Measurements from ENCODE around the gene GNB1.
"Not testable (repeated sequence)": the region's sequence is repeated elsewhere in the genome, so short reads cannot be mapped to it uniquely, and the experiment has no call there.

GNB1 gene

DNA sequence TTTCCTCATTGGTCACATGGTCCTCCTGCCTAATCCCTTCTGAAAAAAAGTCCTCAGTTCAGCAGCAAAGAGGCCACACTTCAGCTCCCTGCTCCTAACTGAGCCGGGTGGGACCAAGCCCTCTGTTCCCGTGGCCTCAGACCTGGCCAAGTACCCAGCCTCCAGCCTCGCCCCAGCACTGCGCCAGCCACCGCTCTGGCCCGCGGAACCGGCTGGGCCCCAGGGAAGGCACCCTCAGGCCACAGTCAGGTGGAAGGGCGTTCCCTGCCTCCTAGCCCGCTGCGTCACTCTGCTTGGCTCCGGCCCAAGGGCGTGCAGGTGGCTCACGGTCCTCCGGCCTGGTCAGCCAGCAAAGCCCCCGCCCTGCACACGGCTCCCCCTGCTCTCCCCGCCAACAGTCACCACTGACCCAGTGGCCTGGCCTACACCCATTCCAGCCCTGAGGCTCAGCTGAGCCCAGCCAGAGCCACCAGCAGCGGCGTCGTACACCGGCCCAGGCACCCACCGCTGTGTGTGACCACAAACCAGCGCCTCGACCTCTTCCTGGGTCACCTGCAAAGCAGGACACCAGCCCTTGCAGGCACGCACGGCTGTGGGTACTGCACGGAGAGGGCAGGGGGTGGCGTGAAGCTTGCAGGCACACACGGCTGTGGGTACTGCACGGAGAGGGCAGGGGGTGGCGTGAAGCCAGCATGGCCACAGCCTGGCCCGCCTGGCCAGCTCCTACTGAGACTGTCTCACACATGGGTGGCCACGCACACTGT, 132.0 kb downstream of the GNB1 start:
- DNase-seq = no peak

DNA sequence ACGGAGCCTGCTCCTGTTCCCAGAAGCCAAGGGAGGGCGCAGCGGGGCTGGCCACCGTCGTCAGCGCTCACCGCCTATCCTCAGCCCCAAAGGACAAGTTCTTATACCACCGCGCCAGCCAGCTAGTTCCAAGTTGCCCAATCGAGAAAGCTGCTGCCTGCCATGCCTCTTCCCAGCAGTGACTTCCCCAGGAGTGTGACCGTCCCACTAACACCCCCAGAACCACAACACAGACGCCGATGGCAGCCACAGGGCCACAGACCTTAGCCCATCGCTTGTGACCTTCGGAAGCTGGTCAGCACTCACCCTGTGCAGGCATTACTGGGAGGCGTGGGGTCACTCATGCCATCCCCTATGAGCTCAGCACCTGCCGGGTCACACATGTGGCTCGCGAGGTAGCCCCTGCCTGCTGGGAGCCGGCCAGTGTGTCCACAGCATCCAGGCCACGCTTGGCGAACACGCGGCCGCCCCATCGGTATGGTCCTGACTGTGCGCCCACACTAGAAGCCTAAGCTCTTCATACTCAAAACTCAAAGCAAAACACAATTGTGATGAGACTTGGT, 132.7 kb downstream of the GNB1 start:
- no peak for DNase-seq

DNA sequence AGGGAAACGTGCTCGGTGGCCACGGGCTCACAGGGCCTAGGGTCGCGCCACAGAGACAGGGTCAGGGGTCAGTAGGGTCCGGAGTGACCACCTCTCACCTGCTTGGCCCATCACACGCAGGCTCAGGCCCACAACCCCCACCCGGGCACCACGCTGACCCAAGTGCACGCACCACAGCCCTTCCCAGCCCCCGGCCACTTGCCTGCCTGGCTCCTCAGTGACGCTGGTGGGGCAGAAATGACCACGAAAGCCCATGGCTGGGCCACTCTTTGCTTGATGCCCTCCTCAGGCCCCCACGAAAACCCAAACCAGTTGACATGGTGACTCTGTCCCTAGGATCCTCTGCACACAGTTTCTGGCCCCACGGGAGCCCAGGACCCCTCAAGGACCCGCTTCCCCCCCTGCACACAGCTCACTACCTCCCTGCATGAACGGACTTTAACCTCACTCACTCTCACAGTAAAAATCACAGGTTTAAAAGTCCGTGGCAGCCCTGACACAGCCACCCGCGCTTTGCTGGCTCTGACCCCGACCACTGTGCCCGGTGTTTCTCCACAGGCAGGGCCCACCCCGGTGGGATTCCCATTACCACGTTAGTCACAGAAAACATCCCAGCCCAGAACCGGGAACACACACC, 133.3 kb downstream of the GNB1 start:
- no peak for DNase-seq

DNA sequence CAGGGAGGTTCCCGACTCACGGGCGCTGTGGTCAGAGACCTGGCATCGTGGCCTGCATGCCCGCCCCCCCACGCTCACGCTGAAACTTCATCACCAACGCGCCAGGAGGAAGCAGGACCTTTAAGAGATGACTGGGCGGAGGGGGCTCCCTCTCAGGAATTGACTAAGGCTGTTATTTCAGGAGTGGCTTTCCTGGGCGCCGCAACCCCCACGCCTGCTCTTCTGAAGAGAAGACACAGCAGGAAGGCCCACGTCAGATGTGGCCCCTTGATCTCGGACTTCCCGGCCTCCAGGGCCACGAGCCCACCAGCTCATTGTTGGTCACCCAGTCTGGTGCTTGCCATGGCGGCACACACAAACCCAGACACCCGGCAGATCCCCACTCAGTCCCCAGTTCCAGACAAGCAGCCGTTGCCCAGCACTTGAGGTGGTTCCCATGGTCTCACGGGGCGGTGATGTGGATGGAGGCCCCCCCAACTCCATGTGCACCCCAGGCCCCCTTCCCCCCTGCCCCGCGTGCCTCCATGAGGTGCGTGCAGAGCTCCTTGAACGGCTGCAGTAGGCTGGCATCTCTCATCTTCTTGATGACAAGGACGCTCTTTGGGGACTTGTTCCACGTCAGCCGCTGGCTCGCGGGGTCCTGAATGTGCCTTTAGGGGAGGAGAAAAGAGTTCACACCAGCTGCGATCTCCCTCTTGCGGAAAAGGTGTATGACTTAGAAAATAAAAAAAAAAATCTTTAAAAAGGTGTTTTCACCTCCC, 134.0 kb downstream of the GNB1 start:
- DNase-seq = no peak

DNA sequence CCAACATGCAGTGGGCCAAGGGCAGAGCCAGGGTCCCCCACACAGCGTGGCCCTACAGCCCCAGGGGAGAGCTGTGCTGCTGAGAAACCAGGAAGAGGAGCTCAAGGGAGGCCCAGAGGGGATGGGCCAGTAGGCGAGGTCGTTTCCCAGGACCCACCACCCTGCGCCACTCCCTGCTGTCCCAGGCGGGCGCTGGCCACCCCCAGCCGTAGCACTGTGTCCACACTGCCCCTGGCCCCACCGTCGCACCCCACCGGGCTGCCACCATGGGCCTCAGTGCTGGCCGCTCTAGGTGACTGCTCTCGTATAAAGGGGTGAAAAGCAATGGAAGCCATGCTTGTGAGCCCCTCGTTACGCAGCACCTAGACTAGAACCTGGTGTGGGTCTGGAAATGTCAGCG, 135.0 kb downstream of the GNB1 start:
- DNase-seq = no peak

DNA sequence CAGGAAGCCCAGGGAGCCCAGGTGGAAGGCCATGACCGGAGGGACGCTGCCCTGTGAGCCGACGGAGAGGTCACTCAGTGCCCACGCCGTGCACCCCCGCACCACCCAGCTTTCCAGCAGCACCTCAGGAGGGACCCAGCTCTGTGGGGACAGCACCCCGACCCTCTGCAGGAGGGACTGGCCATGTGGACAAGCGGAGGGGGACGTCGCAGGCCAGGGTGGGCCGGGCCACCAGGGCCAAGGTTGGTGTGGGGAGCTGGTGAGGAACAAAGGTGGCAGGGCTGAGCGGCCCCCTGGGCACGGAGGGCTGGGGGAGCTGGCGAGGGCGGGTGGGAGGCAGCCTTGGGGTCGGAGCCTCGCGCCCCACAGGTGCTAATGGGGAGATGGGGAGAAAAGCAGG, 135.5 kb downstream of the GNB1 start:
- no peak for DNase-seq

DNA sequence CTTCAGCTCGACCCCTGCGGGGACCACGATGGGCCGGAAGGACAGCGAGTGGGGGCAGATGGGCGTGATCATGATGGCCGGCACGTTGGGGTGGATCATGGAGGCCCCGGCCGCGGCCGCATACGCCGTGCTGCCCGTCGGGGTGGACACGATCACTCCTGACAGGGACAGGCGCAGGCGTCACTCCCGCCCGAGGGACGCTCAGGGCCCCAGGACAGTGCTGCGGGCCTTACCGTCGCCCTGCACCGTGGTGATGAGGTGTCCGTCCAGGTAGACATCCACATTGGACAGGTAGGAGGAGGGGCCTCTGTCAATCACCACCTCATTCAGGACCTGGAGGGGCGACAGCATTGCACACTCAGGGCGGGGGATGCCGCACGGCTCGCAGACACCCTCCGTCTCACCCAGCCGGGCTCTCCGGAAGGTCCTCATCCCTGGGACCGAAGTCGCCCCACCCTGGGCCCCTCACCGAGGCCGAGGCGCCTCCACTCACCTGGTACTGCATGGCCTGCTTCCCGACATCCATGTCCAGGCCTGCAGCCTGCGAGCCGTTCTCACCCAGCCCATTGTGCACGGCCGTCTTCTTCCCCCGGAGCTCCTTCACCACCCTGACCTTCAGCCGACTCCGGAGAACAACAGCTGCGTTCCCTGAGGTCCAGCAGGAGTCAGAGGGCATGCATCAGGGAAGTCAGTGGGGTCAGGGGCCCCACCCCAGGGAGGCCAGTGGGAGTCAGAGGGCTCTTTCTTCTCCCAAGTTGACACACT, 136.7 kb downstream of the GNB1 start:
- no peak for DNase-seq

DNA sequence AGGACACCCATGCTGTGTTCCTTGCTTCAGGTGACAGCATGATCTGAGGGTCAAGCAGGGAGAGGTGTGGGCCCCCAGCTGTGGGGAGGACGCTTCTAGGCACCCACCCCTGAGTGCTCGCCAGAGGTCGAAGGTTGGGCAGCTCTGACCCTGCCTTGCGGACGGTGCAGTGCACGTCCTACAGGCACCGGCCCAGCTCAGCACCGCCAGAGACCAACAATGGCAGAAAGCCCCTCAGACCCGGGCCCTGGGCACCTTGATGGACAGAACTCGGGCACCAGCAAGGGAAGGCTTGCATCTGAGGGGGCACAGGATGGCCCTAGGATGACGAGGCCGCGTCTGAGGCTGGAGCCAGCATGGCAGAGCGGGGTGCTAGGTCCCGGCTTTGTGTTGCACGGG, 137.3 kb downstream of the GNB1 start:
- DNase-seq = no peak

DNA sequence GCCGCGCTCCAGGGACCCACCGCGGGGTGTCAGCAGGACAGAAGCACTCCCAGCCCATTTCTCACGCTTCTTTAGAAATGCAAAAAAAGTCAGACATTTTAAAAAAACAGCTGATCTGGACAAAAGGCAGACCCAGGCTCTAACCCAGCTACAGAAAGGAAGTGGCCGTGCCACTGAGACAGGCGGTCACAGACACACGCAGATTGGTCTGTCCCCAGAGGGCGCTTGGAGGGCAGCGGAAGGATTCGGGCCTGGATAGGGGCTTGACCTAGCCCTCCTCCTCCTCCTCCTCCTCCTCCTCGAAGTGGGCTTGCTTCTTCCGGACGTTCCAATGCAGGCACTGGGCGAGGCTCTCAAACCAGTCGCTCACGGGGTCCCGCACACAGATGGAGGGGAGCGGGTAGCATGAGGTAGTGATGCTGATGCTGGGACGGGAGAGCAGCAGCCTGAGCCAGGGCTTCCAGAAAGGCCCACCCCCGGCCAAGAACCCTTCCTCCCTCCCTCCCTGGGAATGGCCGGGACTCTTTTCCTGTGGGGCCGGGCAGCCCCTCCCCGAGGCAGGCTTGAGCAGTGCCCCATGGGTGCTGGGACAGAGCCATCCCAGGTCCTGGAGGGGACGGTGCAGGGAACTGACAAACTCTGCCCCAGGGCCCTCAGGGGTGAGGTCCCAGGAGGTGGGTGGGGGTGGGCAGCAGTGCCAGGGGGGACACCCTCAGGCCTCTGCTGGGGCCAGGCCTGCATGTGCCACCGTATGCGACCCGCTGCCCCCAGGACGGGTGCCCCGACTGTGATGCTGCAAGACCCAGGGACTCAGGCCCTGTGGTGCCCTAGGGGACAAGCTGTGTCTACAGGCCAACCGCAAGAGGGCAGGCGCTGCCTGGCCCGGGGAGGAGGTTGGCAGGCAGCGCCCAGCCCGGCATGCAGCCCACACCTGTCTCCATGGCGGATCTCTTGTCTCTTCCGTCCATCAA, 138.0 kb downstream of the GNB1 start:
- no peak for DNase-seq

DNA sequence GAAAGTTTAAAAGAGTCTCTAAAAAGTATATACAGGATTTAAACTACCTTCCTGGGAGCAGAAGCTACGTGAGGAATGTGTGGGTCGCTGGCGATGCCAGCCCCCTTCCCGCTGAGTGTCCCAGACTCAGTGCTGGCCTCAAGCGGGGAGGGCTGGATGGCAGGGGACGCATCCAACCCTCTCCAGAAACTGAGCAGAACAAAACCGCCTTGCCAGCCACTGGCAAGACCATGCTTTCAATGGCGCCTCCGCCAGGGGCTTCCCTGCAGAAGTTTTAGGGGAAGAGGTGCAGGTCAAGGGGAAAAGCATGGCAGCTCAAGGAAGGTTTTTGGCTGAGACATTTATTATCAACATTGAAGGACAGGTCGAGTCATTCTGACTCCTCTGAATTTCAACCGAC, 138.7 kb downstream of the GNB1 start:
- DNase-seq = no peak

DNA sequence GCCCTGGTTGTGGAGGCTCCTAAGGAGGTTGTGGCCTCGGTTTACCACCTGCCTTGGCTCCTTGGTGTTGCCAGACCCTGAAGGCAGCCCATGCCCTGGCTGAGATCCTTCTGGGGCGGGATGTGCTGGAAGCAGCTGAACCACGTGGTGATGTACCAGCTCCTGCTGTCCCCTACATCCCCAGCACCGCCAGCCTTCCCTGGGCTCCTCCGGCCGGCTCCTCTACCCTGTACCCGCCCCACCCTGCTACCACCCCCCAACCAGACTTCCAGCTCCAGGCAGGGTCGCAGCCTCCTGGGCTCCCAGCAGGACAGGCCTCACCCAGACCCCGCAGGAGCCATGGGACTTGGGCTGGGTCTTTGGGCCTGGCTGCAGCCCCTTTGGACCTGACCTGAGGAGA, 140.9 kb downstream of the GNB1 start:
- not testable (repeated sequence) for DNase-seq

DNA sequence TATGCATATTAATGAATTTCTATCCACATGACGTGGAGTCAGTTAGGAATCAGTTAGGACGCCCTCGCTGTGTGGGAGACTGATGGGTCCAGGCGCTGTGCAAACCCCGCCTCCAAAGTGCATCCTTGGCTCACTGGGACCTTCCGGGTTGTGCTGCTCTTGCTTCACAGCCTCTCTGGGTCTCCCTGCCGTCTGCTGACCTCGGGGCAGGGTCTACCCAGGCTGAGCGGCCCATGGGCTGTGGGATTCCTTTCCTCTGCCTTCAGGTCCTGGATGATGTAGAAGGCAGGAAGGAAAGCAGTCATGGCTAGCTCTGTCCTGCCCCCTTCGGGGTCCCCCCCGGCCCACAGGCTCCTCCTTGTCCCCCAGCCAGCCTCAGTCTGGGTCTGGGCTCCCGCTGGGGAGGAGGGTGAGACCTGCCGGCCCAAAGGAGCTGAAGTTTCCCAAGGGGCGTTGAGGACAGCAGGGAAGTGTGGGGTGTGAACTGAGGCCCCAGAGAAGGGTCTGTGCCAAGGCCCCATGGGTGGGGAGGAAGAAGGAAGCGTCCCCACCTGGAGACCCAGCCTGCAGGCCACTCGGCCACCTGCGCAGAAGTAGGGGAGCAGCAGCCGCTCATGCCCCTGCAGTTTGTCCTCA, 142.1 kb downstream of the GNB1 start:
- no peak for DNase-seq

DNA sequence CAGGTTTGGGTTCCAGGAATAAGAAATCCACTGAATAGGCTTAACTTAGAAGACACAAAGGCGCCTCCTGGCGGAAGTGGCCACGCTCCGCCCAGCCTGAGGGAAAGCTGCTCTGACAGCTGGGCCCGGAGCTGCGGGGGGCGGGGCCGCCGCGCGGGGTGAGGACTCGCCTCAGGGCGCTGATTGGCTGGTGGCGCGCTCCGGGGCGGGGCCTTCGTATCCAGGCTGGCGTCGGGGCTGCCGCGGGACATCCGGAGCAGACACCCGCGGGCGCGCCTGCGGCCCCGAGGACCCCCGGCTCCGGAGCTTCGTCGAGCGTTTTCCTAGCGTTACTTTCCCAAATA, 144.3 kb downstream of the GNB1 start:
- not testable (repeated sequence) for DNase-seq

DNA sequence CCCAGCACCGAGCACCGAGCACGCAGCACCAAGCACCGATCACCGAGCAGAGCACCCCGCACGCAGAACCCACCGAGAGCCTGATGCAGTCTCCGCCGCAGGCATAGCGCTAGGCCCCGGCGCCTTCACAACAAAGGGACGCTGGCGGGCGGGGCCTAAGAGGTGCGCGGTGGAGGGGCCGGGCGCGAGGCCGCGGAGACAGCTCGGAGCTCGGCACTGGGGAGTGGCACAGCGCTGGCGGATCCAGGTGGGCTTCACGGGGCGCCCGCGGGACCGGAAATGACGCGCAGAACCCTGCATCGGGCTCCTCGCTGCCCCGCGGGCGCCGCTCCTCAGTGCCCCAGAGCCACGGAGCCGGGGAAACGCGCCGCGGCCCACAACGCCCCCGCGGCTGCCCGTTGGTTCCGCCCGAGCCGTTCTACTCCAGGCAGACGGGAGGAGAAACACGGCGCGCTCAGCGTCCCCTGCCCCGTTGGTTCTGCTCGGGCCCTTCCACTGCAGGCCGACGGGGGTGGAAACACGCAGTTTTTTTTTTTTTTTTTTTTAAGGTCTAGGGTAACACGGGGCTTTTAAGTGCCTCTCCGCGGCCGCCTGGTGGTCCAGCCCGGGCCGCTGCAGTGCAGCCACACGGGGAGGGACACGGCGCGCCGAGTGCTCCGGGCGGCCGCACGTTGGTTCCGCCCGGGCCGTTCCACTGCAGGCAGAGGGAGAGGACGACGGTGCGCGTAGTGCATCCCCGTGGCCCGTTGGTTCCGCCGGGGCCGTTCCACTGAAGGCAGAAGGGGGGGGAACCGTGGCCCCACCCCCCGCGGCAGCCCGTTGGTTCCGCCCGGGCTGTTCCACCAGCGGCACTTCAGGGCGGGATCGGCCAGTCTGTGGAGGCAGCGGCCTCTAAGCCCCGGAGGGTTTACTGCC, 145.0 kb downstream of the GNB1 start:
- peak; percentile 87 to 89 for DNase-seq

DNA sequence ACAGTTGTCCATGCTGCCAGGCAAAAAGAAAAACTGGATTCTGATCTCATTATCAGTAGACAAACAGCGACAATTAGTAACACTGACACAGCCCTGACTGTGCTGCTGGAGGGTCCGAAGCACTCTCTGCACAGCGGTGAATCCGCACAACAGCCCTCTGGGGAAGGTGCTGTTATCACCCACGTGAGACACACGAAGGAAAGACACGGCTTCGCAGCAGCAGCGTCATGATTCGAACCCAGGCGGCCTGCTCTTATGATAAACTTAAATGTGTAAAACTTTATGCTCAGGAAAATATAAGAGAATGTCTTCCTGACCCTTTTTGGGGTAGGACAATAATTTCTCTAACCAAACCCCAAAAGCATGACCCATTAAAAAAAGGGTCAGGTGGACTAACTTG, 148.4 kb downstream of the GNB1 start:
- DNase-seq = not testable (repeated sequence)

DNA sequence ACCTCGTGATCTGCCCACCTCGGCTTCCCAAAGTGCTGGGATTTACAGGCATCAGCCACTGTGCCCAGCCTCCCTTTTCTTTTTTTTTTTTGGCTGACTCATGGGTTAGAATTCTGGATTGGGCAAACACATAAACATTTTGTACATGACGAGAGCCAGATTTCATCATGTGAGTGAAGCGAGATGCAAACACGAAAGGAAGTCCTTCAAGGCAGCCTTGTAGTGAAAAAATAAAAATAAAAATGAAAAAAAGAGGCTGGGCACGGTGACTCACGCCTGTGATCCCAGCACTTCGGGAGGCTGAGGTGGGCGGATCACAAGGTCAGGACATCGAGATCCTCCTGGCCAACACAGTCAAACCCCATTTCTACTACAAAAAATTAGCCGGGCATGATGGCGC, 149.9 kb downstream of the GNB1 start:
- not testable (repeated sequence) for DNase-seq

DNA sequence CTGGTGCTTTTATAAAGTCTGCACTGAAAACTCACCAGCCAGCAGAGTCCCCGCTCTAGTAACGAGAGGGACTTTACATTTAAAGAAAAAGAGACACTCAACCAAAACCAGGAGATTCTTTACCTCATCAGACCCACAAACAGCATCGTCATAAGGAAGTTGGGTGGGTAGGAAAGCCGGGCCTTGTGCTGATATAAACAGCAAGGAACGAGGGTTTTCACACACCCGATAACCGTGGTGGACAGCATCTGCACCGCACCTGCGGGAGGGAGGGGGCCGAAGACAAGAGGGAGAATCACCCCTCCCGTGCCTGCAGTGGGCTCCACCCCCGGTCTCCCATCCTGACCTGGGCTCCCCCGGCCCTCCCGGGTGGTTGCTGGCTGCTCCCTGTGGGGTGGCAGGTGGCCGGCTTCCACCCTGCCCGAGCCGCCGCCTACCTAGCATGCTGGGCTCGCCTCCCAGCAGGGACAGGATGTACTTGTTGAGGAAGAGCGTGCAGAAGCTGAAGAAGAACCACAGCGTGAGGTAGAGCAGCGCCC, 152.0 kb downstream of the GNB1 start:
- DNase-seq = not testable (repeated sequence)

DNA sequence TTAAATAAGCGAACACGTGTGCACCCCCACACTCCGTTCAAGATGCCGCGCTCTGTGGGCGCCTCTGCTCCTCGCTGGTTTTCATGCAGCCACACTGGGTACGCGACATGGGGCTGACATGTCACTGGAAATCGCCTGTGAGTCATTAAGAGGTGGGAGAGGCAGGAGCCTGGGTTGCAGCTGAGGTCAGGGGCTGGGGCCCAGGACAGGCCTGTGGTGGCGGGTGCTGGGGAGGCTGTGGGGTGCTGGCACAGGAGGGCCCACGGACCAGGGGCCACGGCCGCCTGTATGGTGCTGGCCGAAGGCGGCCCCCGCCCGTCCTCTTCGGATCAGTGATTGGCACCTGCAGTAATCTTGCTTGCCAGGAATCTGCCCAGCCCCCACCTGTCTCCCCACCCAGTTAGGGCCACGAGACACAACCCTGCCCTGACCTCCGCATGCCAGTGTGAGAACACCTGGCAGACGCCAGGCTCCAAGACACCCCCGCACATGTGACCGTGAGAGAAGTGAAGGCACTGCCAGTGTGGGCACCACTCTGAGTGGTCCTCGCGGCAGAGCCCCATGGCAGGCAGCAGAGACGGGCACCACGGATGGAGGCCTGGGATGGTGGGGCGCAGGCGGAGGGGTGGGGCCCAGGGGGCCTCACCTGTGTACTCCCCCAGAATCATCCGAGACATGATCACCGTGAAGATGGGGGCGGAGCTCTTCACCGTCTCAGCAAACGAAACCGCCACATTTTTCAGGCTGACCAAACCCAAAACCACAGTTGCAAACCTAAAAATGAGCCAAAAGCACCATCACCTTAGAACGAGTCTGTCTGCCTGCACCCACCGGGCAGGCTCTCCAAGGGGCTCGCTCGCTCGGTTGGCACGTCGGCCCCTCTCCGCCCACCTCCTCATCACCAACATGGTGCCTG, 153.0 kb downstream of the GNB1 start:
- DNase-seq = not testable (repeated sequence)

Measured in stimulated activated CD4-positive, alpha-beta T cell treated with anti-CD3 and anti-CD28 coated beads, Interleukin-4, amount 100 ng/mL, for 4 hours (primary cell).